Nephron progenitor cell (in vitro differentiated cells): ENCODE measurements around the gene PCDH15.

ENCODE experiments used
- DNase-seq: peaks from one replicate; pipeline ENCODE4 v3.0.0; 2021
- H3K27ac Mint-ChIP-seq: 2 replicates; pipeline ENCODE4 v1.8.0; 2021; ENCODE audit warnings: mild to moderate bottlenecking, moderate library complexity, mixed read lengths
- H3K27me3 Mint-ChIP-seq: 2 replicates; pipeline ENCODE4 v1.8.0; 2021; ENCODE audit warnings: mild to moderate bottlenecking, low read depth, mixed read lengths; ENCODE audit not compliant: poor library complexity
- H3K36me3 Mint-ChIP-seq: 2 replicates; pipeline ENCODE4 v1.8.0; 2021; ENCODE audit warnings: low read depth, mixed read lengths
- H3K4me1 Mint-ChIP-seq: 2 replicates; pipeline ENCODE4 v1.8.0; 2021; ENCODE audit warnings: mixed read lengths
- H3K4me3 Mint-ChIP-seq: 2 replicates; pipeline ENCODE4 v1.8.0; 2021; ENCODE audit warnings: mild to moderate bottlenecking, moderate library complexity, mixed read lengths
- H3K9me3 Mint-ChIP-seq: 2 replicates; pipeline ENCODE4 v1.8.0; 2021; ENCODE audit warnings: mild to moderate bottlenecking, moderate library complexity, mixed read lengths
- CTCF ChIP-seq: fragments of 200-600 bp; sonication (generic); IDR thresholded peaks from 2 replicates; pipeline ENCODE4 v1.5.0; 2021; ENCODE audit warnings: antibody characterized with exemption

Gene PCDH15

GRCh38 chr10:54372179-54372578 lies 428.9 kb downstream of the PCDH15 start:
- H3K9me3 Mint-ChIP-seq = no peaks in the 10 kb centered on the region
- no peaks in the 10 kb centered on the region for H3K36me3 Mint-ChIP-seq
- H3K4me1 Mint-ChIP-seq = peaks cover 4% of the 10 kb centered on the region

GRCh38 chr10:54368984-54369383 lies 432.0 kb downstream of the PCDH15 start:
- Mint-ChIP-seq H3K36me3 (no peaks in the 10 kb centered on the region), H3K27ac (no peak overlapping the region), H3K4me3 (no peak overlapping the region), H3K27me3 (no peaks in the 10 kb centered on the region), H3K9me3 (no peaks in the 10 kb centered on the region), H3K4me1 (peaks cover 4% of the 10 kb centered on the region)
- peak; percentile 12 for TF ChIP-seq CTCF
- no peak for DNase-seq

More at GRCh38 chr10:54372179-54372578, 428.9 kb downstream of the PCDH15 start:
- no peak for DNase-seq
- no peak overlapping the region for H3K4me3 Mint-ChIP-seq
- no peak for TF ChIP-seq CTCF
- H3K27ac Mint-ChIP-seq = no peak overlapping the region
- H3K27me3 Mint-ChIP-seq = no peaks in the 10 kb centered on the region

- no peak overlapping the region for H3K4me3 Mint-ChIP-seq
- DNase-seq = no peak
- TF ChIP-seq CTCF = no peak
- H3K9me3 Mint-ChIP-seq = no peaks in the 10 kb centered on the region
- no peaks in the 10 kb centered on the region for H3K4me1 Mint-ChIP-seq
- no peaks in the 10 kb centered on the region for H3K27me3 Mint-ChIP-seq
- H3K36me3 Mint-ChIP-seq = no peaks in the 10 kb centered on the region
- H3K27ac Mint-ChIP-seq = no peak overlapping the region
Measured at GRCh38 chr10:54363390-54363789, 437.6 kb downstream of the PCDH15 start.

- no peaks in the 10 kb centered on the region for H3K4me1 Mint-ChIP-seq
- TF ChIP-seq CTCF = no peak
- no peak overlapping the region for H3K27ac Mint-ChIP-seq
- peaks cover 19% of the 10 kb centered on the region for H3K36me3 Mint-ChIP-seq
- DNase-seq = no peak
- peaks cover 28% of the 10 kb centered on the region for H3K9me3 Mint-ChIP-seq
- no peak overlapping the region for H3K4me3 Mint-ChIP-seq
- H3K27me3 Mint-ChIP-seq = no peaks in the 10 kb centered on the region
Measured at GRCh38 chr10:54342058-54342457, 459.0 kb downstream of the PCDH15 start.

- Mint-ChIP-seq H3K27me3 (no peaks in the 10 kb centered on the region), H3K27ac (no peak overlapping the region), H3K4me3 (no peak overlapping the region), H3K9me3 (peaks cover 2% of the 10 kb centered on the region), H3K36me3 (peaks cover 2% of the 10 kb centered on the region), H3K4me1 (no peaks in the 10 kb centered on the region)
- no peak for TF ChIP-seq CTCF
- no peak for DNase-seq
Measured at GRCh38 chr10:54335296-54335695, 465.7 kb downstream of the PCDH15 start.

GRCh38 chr10:54319341-54319740 lies 481.7 kb downstream of the PCDH15 start:
- DNase-seq = no peak
- TF ChIP-seq CTCF = no peak
- Mint-ChIP-seq H3K9me3 (no peaks in the 10 kb centered on the region), H3K4me1 (peaks cover 5% of the 10 kb centered on the region), H3K4me3 (no peak overlapping the region), H3K27me3 (no peaks in the 10 kb centered on the region), H3K36me3 (peaks cover 13% of the 10 kb centered on the region), H3K27ac (no peak overlapping the region)
